GM19455 (cell line): ENCODE results near the gene TSHZ1.
"Not testable (repeated sequence)": the region's sequence is repeated elsewhere in the genome, so short reads cannot be mapped to it uniquely, and the experiment has no call there.

ENCODE experiments used
- ATAC-seq: cut with Tn5 transposase; IDR thresholded peaks from one replicate; pipeline ENCODE4 v1.9.1; 2021; ENCODE audit not compliant: unreplicated experiment

Gene TSHZ1

DNA sequence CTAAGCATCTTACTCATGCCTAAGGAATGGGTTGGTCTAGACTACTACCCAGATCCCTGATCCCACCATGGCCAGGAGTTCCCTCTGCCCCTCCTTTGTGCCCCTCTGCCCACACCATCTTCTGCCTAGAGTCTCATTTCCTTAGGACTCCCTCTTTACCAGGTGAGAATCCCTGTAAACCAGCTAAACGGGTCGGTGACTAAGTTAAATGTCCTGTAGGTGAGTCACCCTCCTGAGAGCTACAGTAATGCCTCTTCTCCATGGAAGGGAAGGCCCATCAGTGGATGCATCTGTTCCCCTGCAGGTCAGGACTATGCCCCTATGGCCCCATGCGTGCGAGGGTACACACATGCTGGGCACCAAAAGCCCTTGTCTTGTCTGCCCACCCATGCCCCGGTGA is 27.1 kb upstream of the TSHZ1 start:
- no peak for ATAC-seq

GRCh38 chr18:75183973-75184493 is 26.6 kb upstream of the TSHZ1 start:
- ATAC-seq: no peak

- no peak for ATAC-seq
Observed at GRCh38 chr18:75185460-75185859, 25.1 kb upstream of the TSHZ1 start.

GRCh38 chr18:75187702-75188101 is 22.9 kb upstream of the TSHZ1 start:
- not testable (repeated sequence) for ATAC-seq

DNA sequence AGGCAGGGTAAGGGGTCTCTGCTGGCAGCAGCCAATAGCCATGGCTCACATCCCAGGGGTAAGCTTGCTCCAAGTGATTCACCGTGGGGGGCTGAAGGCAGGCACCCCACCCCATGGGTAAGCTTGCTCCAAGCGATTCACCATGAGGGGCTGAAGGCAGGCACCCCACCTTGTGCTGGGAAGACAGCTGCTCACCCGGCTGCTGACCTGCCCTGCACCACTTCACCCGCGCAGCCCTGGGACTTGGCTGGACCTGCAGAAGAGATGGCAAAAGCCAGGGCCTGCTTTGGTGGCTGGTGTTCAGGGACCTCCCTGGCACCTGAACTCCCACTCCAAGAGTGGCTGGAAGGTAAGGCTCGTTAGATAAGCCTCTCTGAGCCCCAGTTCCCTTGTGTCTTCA is 20.9 kb upstream of the TSHZ1 start:
- no peak for ATAC-seq

DNA sequence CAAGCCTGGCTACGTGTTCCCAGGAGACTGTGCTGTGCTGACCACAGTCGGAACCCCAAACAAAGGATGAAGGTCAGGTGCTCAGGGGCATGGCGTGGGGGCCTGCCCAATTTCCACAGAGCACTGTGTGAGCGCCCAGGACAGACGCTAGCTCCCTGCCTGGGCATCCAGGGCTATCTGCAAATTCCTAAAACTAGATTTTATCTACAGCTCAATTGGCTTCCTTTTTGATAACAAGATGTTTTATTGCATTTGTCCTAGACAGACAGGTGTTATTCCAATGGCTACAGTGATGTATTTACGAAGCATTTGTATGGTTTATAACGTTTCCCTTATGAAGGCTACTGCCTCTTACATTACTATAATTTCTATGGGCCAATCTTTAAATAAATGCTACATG is 17.7 kb upstream of the TSHZ1 start:
- no peak for ATAC-seq

DNA sequence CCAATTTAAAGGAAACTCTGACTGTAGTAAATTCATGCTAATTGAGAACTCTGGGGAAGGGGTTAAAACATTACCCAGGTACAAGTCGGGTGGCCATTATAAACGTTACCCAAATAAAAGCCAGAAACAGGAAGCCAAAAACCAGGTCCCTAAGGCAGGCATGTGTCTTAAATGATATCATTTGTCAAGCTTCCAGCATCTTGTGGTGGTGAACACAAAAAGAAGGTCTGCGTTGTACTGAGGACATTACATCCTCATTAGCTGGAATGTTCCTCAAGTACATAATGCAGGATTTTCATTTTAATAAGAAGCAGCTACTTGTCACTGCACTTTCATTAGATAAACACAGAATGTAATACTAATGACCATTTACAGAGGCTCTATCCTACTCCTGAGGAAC is 12.6 kb upstream of the TSHZ1 start:
- ATAC-seq: no peak

DNA sequence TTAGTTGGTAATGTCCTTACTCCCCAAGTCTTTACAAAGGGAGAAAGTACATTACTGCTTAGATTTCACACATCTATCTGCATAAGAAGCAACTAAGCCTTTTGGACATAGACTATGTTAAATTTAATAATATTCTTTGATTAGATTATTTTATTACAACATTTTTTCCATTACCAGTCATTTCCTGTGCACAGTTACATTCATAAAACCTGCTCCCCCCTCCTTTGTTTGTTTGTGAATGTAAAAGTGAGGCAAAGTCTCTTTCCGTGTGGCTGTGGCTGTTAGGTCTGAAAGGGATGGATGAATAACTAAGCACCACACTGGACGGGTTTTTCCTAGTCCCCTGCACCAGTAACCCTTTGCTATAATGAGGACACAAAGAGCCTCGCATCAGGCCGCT is 11.3 kb upstream of the TSHZ1 start:
- no peak for ATAC-seq

DNA sequence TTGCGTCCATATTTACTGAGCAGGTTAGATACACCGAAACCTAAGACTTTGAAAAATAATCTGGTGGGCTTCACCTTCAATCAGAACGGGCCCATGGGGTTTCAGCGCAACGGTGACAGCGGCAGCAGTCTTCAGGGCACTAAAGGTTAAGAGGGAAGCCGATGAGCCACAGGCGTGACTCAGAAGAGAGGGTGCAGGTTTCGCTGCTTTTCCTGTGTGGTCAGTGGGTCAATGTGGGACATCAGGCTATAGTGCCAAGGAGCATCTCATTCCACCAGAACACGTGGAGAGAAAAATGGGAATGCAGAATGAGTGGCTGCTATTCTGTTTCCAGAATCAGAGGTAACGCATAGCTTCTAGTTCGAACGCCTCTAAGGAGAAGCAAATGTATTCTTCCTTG is 10.5 kb upstream of the TSHZ1 start:
- ATAC-seq: no peak

GRCh38 chr18:75200605-75201280 is 9.9 kb upstream of the TSHZ1 start:
- no peak for ATAC-seq

- ATAC-seq: no peak
Observed at GRCh38 chr18:75201282-75202270, 9.0 kb upstream of the TSHZ1 start.

- no peak for ATAC-seq
Observed at GRCh38 chr18:75202696-75203365, 7.8 kb upstream of the TSHZ1 start.

DNA sequence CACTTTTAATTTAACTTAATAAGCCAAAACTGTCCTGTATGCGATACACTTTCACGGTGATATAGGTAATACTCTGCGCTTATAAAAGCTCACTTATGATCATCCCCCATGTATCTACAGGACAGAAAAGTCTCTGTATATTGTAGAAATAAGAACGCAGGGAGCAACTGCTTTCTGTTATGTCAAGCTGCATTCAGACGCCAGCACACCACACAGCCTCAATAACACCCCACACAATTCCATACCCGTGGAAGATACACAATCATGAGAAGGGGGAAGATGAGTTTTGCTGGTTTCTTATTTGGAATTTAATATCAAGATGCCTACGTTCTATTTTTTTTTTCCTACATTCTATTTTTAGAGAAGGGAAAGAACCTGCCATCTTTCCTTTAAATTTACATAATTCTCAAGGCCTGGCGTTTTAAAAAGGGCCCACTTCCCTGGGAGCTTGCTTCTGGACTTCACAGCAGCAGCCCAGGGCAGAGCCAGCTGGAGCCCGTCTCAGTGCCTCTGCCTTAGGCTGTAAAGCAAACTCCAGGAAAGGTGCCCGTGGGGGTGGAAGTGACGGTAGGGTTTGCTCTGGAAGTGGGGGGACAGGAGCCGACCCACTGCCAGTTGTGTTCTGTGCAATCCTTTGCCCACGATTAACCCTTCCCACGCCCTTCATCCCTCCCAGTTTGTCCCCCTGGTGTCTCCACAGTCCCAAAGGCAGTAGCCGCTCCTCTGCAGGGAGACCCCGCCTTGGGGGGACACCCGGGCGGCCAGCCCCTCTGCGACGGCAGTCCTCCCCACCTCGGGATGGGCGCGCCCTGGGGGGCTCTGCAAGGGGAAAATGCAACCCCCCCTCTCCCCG is 7.0 kb upstream of the TSHZ1 start:
- ATAC-seq: no peak

DNA sequence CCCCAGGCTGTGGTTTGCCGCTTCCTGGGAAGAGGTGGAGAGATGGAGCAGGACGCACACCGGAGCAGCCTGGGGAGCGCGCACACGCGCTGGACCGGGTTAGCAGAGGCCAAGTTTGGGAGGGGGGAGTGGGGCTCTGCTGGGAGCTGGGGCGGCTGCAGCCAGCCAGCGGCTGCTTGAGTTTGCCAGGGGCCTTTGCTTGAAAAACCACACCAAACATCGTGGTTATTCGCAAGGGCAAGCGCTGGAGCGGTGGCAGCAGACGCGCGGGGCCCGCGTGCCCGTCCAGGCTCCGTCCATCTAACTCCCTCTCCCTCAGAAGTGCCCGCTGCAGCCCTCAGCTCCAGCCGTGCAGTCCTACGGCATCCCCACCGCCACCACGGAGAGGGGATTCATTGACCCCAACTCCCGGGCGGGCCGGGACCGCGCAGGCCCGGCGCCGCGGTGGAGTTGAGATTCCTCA is 6.3 kb upstream of the TSHZ1 start:
- ATAC-seq: no peak

DNA sequence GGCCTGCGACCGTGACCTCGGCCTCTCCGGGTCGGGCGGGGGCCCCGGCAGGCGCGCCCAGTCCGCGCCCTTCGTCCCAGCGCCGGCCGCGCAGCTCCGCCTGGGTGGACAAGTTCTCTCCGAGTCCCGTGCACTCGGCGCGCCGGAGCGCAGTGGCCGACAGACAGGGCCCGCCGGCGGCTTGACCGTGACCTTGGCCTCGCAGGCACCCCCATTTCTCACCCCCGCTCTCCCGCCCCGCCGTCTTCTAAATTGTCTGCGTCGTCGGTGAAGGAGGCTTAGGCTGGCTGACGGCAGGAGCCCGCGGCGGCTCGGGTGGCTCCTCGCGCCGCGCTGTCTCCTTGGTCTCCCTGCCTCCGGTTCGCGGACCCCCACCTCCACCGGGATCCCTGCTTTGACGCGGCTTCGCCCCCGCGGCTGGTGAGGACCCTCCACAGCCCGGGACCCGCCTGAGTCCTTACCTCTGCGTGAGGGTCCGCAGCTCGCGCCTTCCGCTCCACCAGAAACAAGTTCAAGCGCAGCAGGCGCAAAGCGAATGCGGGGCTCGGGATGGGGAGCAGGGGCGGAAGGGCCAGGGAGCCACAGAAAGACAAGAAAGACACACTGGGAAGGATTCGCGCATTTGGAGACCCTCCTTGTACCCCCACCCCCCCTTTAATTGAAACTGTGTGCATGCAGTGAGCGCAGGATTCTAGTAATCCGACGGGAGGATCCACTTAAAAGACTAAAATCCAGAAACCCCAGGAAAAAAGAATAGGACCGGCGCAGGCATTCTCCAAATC is 5.7 kb upstream of the TSHZ1 start:
- no peak for ATAC-seq

DNA sequence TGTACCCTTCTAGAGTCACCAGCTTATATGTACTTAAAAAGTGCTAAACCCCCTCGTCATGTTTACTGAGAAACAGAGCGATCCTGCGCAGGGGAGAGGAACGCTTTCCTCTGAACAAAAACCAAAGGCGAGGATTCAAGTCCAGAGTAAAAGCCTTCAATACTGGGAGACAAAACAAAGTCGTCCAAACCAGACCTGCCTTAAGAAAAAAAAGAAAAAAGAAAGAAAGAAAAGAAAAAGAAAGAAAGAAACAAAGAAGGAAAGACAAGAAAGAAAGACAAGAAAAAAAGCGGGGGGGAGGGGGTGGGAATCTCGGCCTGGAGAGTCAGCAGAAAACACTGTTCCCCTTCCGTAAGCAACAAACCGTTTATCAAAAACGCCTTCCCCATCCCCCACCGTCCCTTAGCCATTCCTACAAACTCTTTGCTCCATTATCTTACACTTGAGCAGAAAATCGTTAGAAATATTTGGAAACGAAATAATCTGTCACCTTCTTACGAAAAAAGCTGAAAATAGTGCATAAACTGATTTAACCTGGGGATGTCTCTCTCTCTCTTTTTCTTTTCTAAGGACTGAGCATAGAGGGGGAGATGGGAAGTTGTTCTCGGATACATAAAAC is 5.0 kb upstream of the TSHZ1 start:
- ATAC-seq: no peak

DNA sequence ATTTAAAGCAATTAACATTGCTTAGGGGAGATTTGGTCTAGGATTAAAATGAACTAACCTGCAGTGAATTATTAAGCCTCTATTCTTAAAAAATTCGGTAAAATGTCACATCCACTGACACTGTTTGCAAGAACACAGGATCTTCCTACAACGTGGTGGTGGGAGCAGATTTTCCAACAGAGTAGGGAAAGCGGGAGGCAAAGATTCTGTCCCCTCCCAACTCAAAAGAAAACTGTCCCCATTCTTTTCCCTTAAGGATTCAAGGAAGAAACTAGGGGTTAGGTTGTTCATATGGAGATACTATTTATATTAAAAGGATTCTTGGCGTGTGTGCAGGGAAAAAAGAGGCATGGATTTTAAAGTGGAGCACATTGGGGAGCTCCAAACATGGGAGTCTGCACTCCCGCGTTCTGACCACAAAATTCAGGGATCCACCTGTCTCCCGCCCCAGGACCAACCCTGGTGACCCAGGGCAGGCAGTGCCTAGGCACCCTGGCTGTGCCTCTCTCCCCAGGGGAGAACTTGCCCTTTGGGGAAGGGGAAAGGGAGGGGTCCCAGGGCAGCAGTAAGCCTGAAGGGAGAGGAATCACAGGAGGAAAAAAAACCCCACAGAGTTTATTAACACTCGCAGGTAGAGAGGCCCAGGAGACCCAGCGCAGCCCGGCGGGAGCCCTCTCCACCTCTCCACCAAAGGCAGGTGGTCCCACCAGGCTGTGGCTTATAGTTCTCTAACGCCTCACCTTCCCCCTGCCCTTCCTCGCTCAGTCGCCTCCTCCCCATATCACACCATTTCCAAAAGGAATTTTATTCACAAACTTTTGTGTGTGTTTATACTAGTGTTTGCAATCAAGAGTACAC is 3.9 kb upstream of the TSHZ1 start:
- no peak for ATAC-seq
